Right lobe of liver (tissue), 4 donors: ENCODE measurements around the gene HOXD1.

Experiments
- CTCF ChIP-seq, 4 donors: fragments of 200-600 bp in 3 of 4; fragments of 450-650 bp in 1 of 4; IDR thresholded peaks; one replicate each; pipeline versions ENCODE4 v1.5.1 to v1.8.0; 2016 to 2022; ENCODE audit warnings: antibody characterized with exemption in 4 of 4, mild to moderate bottlenecking in 2 of 4
- POLR2A ChIP-seq: fragments of 450-650 bp; IDR thresholded peaks from one replicate; pipeline ENCODE4 v1.6.1; 2017; ENCODE audit warnings: antibody characterized with exemption, mild to moderate bottlenecking
- donor health status: DM: no; HTN: no; CAD: no.
- donor health status: DM: no; HTN: no; CAD: no.
- donor health status: DM: no; HTN: yes; CAD: no.

- TF ChIP-seq CTCF (IDR thresholded peaks at IDR 0.05) (no peak), POLR2A (no peak)
These were observed 1.5 kb downstream of the HOXD1 start for GRCh38 chr2:176189681-176190641.
